GM18858 (cell line): ENCODE data around the gene NDUFS7.

Experiments used
- ATAC-seq: cut with Tn5 transposase; IDR thresholded peaks from one replicate; pipeline ENCODE4 v1.9.1; 2021; ENCODE audit not compliant: unreplicated experiment

NDUFS7 gene

GRCh38 chr19:1364070-1364704 lies 19.5 kb upstream of the NDUFS7 start:
- ATAC-seq: no peak

- no peak for ATAC-seq
Observed at GRCh38 chr19:1365319-1366269, 18.1 kb upstream of the NDUFS7 start.

GRCh38 chr19:1366296-1366695 lies 17.4 kb upstream of the NDUFS7 start:
- ATAC-seq: no peak

DNA sequence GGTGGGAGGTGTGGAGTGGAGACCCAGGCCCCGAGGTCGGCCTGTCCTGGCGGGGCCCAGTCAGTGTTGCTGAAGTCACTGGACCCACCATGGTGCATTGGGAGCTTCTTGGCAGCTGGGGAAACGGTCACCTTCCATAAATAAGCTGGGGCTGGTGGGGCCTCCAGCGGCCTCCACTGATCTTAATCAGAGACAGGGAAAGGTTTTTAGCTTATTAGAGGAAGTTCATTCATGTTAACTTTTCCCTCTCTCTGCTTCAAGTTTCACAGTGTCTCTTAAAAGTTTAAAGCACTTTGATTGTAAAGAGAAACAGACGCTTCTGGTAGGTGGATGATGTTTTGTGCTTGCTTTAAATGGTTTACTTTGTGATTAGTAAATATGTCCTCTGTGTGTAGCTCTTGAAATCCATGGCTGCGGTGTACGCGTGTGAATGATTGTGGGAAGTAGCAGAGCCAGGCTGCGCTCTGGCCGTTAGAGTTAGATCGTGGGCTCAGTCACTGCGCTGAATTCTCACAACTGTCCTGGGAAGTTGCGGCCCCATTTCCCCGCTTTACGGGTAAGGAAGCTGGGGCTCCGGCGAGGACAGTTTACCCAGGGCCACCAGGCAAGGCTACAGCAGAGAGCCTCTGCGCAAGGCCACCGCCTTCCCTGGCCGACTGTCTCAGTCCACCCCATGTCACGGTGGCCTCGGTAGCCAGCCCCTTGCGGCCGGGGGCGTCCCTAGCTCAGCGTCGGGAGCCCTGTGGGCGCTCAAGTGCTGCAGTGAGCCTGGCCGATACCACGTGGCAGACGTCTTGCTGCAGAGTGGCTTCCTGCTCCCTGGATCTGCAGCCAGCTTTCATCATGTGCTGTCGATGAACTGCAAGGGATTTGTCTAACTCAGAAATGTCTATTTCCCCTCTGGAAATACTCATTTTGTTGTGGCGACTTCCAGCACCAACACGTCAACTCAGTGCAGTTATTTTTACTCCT lies 16.5 kb upstream of the NDUFS7 start:
- ATAC-seq: no peak

DNA sequence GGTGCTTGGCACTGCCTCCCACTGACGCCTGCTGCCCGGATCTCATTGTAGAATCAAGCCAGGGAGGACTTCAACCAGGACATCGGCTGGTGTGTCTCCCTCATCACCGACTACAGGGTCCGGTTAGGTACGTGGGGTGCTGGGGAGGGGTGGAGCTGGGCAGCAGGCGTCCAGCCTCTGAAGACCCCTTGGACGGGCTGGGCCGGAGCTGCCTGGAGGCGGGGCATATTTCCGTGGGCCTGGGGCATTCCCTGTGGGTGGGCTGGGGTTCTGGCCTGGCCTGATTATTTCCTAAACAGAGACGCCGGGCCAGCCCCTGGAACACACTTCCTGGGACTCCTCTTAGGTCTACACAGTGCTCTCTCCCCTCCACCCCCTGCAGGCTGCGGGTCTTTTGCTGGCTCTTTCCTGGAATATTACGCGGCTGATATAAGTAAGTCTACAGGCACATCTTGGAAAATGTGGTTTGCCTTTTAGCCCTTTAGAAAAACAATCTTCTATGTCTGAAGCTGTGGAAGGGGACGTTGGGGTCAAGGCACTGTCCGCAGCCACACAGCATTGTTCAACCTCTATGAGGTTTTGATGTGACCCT lies 14.4 kb upstream of the NDUFS7 start:
- ATAC-seq: no peak

- ATAC-seq: no peak
Observed at GRCh38 chr19:1370579-1371361, 12.9 kb upstream of the NDUFS7 start.

DNA sequence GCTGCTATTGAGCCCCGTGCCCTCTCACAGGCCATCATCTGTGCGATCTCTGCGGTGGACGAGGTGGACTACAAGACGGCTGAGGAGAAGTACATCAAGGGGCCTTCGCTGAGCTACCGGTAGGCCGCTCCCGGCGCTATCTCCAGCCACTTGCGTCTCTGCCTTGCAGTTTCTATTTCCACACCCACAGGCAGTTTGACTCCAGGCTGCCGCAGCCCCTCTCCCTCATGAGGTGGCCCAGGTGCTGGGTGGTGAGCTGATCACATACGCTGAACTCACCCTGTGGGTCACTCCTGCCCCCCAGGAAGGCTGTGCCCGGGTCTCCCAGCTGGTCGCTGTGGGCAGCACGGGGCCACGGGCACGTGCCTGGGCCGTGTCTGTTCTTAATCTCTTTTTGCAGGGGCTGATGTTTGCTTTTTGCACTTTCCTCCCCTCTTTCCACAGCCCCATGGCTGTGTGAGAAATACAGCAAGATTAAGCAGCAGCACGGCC lies 10.6 kb upstream of the NDUFS7 start:
- ATAC-seq: no peak

DNA sequence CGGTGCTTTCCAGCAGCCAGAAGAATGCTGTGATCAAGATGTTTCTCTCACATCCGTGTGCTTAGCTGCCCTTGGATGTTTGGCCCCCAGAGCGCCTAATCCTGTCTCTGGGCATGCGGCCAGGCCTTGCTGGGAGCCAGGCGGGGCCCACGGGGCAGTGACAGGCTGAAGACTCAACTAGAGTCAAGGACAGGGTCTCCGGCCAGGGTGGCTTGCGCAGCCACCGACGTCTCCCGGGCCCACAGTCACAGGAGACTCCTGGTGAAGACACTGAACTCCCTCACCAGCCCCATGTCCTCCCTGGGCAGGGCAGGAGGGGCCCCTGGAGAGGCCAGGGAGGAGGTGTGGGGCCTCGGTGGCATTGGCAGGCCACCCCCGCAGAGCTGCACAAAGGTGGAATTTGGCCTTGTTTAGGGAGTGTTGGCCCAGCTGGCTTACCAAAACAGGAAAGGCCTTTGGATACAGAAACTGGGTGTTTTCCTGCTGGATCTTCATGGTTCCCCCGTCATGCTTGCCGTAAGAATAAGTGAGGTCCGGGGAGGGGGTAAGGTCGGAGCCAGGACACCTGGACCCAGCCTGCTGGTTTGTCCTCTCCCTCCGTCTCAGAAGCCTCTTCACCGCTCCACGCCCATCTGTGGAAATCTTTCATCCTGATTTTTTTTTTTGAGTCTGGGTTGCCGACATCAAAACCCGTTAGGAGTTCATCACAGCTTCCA lies 10.0 kb upstream of the NDUFS7 start:
- no peak for ATAC-seq

DNA sequence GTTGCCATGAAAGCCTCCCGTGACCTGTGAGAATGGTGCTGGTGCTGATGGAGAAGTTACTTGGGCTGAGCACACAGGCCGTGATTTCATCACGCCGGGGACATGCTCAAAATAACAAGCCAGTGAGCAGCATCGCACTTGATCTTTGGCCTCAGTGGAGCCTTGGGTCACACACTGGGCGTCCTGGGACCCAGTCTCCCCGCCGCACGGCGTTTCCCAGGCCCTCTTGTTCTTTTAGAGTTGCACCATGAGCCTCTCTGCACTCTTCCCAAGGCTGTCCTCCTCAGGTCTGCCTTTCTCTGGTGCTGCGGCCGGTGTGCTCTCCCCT lies 9.5 kb upstream of the NDUFS7 start:
- no peak for ATAC-seq

DNA sequence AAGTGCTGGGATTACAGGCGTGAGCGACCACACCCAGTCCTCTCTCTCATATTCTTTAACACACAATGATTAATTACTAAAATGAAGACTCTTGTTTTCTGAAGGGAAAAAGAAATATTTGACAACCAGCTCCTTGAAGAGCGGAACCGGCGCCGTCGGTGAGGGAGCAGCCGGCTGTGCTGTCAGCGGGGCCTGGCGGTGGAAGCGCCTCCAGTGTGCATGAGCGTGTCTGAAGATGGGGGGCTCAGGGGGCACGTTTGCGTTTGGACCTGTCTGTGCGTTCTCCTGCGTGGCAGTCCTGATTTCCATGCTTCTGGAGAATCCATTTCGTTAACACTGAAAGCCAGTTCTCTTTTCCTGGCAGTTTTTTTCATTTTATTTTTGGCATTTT lies 7.3 kb upstream of the NDUFS7 start:
- no peak for ATAC-seq

GRCh38 chr19:1377176-1377964 lies 6.3 kb upstream of the NDUFS7 start:
- ATAC-seq: no peak

DNA sequence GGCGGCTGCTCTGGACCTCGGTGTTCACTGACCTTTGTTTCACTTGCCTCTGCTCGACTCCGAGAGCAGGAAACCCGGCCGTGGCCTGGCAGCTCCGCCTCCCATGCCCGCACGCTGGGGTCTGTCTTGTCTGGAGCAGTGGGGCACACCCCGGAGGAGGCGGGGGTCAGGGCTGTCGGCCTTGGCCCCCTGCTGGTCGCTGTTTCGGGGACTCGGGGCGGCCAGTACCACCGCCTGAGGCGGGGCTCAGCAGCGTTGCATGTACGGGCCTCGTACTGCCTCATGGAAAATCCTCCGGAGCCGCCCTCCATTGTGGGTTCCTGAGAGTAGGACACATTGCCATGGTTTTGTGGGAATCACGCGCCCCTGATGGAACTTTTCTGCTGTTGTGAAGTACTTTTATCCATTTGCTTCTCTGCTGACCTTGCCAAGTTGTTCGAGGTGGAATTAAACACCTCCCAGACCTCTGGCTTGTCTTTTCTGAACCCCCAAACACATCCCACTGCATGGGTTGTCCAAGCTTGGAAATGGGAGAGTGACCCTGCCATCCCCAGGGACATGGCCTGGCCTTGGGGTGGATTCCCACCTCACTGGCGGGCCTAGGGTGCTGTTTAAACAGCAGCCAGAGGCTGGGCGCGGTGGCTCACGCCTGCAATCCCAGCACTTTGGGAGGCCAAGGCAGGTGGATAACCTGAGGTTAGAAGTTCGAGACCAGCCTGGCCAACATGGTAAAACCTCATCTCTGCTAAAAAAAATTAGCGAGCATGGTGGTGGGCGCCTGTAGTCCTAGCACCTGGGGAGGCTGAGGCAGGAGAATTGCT lies 5.5 kb upstream of the NDUFS7 start:
- ATAC-seq: no peak

DNA sequence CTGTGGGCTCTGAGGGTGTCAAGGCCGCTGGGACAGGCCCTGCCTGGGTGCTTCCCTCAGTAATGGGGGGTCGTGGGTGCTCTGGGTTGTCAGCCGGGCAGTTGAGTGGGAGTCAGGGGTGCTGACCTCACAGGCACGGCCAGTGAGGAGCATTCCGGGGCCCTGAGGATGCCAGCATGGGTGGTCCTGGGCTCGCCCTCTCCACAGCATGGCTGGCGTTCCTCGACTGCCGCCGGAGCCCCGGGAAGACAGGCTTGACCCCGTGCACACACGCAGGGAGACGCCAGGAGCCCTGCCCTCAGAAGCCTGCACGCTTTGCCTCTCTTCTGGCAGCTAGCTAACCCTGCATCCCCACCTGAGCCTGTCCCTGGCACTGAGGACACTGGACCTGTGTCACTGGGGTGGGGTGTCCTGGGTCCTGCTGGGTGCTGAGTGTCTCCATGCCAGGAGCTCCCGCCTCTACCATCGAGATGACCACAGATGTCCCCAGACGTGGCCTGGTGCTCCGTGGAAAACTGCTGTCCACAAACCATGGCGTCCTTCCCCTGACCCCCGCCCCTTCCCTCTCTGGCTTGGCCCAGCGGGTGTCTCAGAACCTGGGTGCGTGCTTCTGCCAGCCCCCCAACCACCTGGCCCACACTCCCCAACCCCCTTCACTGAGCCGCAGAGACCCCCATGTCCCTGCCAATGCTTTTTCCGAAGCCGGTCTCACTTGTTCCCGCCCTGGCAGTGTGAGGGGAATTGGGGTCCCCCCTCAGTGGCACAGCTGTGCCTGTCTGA lies 4.4 kb upstream of the NDUFS7 start:
- no peak for ATAC-seq

- ATAC-seq: no peak
Observed at GRCh38 chr19:1379961-1380489, 3.7 kb upstream of the NDUFS7 start.

- no peak for ATAC-seq
Observed at GRCh38 chr19:1382250-1382649, 1.5 kb upstream of the NDUFS7 start.

GRCh38 chr19:1383017-1383311 lies 743 bp upstream of the NDUFS7 start:
- ATAC-seq: no peak

DNA sequence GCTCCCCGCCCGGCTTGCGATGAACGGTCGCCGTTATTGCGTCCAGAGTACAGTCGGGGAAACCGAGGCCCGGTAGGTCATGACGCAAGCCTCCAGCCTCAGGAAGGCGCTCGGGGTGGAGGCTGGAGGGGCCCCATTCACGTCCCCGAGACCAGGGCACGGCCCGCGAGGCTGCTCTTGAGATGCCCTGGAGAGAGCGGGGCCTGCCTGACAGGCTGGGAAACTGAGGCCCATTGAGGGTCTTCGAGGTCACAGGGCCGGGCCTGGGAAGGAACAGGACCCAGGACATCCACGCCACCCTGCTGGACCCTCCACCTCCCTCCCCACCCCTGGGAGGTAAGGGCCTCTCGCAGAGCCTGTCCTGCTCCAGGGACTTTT lies 367 bp downstream of the NDUFS7 start:
- no peak for ATAC-seq
